ENCODE data around the gene MAP1LC3B. TPM values are rescaled to one million over a fixed set of nuclear protein-coding genes. Genes with fewer than 3 reads are reported as not detected.

Gene MAP1LC3B
- total and polyA plus RNA-seq, 2 of the 8 experiments (the other 6 are each of a cell fraction or from before 2014, with no cell fraction given), result 29.5 to 48.5 TPM

GRCh38 chr16:87359121-87359520 is 33.0 kb upstream of the MAP1LC3B start:
- Histone ChIP-seq H3K27ac (ENCODE audit: low read depth, low read length) (no peak overlapping the region), H4K5ac (ENCODE audit: insufficient read length, low read depth, low read length) (no peak overlapping the region), H4K91ac (replicated peaks; ENCODE audit: insufficient read length, low read length) (no peak overlapping the region), H3K27me3 (replicated peaks in 1 of 4; ENCODE audit: control insufficient read depth in 3 of 4, extremely low read depth in 1 of 4, insufficient read depth in 3 of 4, low read length in 3 of 4) (no peaks in the 10 kb centered on the region), H3K9ac (replicated peaks in 1 of 4; ENCODE audit: extremely low read depth in 1 of 4, low read depth in 3 of 4, low read length in 3 of 4) (no peak overlapping the region), H2BK120ac (replicated peaks; ENCODE audit: low read depth, low read length) (no peak overlapping the region), H3K23ac (ENCODE audit: insufficient read length) (no peak overlapping the region), H4K20me1 (replicated peaks in 1 of 2; ENCODE audit: control insufficient read depth in 1 of 2, insufficient read depth in 2 of 2, low read length in 2 of 2) (peaks cover 3 to 14% of the 10 kb centered on the region in 2 experiments), H3K4ac (replicated peaks; ENCODE audit: insufficient read length, low read depth, low read length) (no peak overlapping the region), H3K79me2 (ENCODE audit: control insufficient read depth in 1 of 2, insufficient read depth in 2 of 2, low read length in 2 of 2) (no peaks in the 10 kb centered on the region), H3K9me3 (ENCODE audit: insufficient read depth in 2 of 2, low read depth in 1 of 2, low read length in 1 of 2) (no peaks in the 10 kb centered on the region), H3K56ac (replicated peaks; ENCODE audit: insufficient read length, low read depth, low read length) (no peak overlapping the region), H3K23me2 (ENCODE audit: low read depth, low read length) (no peaks in the 10 kb centered on the region), H3K4me2 (ENCODE audit: insufficient read depth in 1 of 2, low read depth in 2 of 2, low read length in 2 of 2) (no peak overlapping the region), H4K8ac (ENCODE audit: extremely low read depth, insufficient read depth, low read length) (no peak overlapping the region), H2BK15ac (ENCODE audit: low read length) (no peak overlapping the region), H2AK5ac (ENCODE audit: low read depth, low read length) (no peak overlapping the region), H3K14ac (ENCODE audit: insufficient read length) (no peak overlapping the region), H3K4me1 (replicated peaks in 1 of 4; ENCODE audit: control insufficient read depth in 3 of 4, insufficient read depth in 4 of 4, low read length in 3 of 4) (peaks cover 0 to 2% (median 0%) of the 10 kb centered on the region in 4 experiments; a peak in 1 of 7 replicates), H3K36me3 (ENCODE audit: control insufficient read depth in 2 of 4, insufficient read depth in 4 of 4, low read length in 3 of 4) (peaks cover 0 to 17% (median 9%) of the 10 kb centered on the region in 4 experiments; a peak in 5 of 8 replicates), H2BK12ac (ENCODE audit: low read depth, low read length) (no peak overlapping the region), H3K18ac (ENCODE audit: extremely low read depth, low read length) (no peak overlapping the region), H2BK20ac (ENCODE audit: low read length) (no peak overlapping the region), H2AFZ (ENCODE audit: low read length) (no peak overlapping the region), H2BK5ac (ENCODE audit: low read depth, low read length) (no peak overlapping the region), H3K79me1 (ENCODE audit: low read depth, low read length) (peaks cover 7% of the 10 kb centered on the region), H3K4me3 (ENCODE audit: extremely low read depth in 1 of 4, insufficient read depth in 2 of 4, low read depth in 3 of 4, low read length in 4 of 4) (no peak overlapping the region)
- DNase-seq (ENCODE audit: low read depth in 1 of 2, low spot score in 2 of 2) (no peak), FAIRE-seq (no peak)
- POLR2A ChIA-PET (ENCODE audit: partially characterized antibody), result no interaction called here
- WGBS, 2 experiments (ENCODE audit: extremely low coverage in 1 of 2, insufficient coverage in 1 of 2, insufficient read length in 1 of 2, insufficient replicate concordance in 2 of 2, low coverage in 1 of 2, low lambda C conversion rate in 2 of 2, missing lambda C conversion rate in 1 of 2), result 96% methylated on average over 7 of the region's 7 CpGs; no CpG with 5 or more reads in 1 of the 2 experiments
- CTCF ChIA-PET (ENCODE audit: partially characterized antibody), result interaction anchor here (0.7 kb wide), 1 partner anchor 183 kb away, joined by 3 read pairs; no protein-coding TSS in a partner anchor
- TF ChIP-seq TBP (IDR thresholded peaks at IDR 0.05; ENCODE audit: low read depth, low read length), result no peak
- TF ChIP-seq KDM4A (IDR thresholded peaks at IDR 0.05; ENCODE audit: low read depth, low read length, severe bottlenecking), result no peak
- no peak for TF ChIP-seq SP1 (IDR thresholded peaks at IDR 0.05; ENCODE audit: low read depth, low read length)
- TF ChIP-seq SRF (IDR thresholded peaks at IDR 0.05; ENCODE audit: low read depth, low read length), result no peak
- TF ChIP-seq KDM5A (IDR thresholded peaks at IDR 0.05; ENCODE audit: low read length), result no peak
- TF ChIP-seq SP2 (IDR thresholded peaks at IDR 0.05; ENCODE audit: low read length), result no peak
